ENCODE data around the gene KCNB1.

DNA sequence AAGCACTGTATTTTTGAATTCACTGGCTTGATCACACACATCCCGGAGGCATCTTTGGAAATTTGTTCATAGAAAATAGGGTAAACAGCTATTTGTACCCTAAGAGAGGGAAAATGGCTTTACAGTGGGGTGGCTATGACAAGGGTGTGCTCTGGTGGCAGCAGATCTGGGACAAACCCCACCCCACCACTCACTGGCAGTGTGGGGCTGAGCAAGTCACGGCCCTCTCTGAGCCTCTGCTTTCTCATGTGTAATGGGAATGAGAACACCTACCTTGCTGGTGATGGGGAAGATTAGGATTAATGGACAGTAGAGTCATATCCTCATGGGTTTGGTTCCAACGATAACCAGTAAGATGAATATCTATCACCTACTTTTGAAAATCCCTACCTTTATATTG is 78.0 kb downstream of the KCNB1 start:
- TF ChIP-seq, protein P1, sequence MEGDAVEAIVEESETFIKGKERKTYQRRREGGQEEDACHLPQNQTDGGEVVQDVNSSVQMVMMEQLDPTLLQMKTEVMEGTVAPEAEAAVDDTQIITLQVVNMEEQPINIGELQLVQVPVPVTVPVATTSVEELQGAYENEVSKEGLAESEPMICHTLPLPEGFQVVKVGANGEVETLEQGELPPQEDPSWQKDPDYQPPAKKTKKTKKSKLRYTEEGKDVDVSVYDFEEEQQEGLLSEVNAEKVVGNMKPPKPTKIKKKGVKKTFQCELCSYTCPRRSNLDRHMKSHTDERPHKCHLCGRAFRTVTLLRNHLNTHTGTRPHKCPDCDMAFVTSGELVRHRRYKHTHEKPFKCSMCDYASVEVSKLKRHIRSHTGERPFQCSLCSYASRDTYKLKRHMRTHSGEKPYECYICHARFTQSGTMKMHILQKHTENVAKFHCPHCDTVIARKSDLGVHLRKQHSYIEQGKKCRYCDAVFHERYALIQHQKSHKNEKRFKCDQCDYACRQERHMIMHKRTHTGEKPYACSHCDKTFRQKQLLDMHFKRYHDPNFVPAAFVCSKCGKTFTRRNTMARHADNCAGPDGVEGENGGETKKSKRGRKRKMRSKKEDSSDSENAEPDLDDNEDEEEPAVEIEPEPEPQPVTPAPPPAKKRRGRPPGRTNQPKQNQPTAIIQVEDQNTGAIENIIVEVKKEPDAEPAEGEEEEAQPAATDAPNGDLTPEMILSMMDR (conservative IDR thresholded peaks at IDR 0.05; ENCODE audit: low read length): no peak
- TF ChIP-seq EZH2phosphoT487 (IDR thresholded peaks at IDR 0.05; ENCODE audit: borderline replicate concordance): no peak

Measured in Loucy (cell line).